BLaER1 treated with 17β-estradiol and CSF1 and Interleukin-3, amounts not matched to agents 10 nM and 100 nM (cell line): Measurements from ENCODE around the gene MCAT.
A peak's percentile ranks its signal among the peaks of the same experiment; 100 is the strongest.

Source experiments
- H3K27ac ChIP-seq, 11 experiments: shearing (Covaris generic); formaldehyde crosslinking; 2 replicates each; pipeline ENCODE4 v1.8.1; 2022
- H3K27me3 ChIP-seq, 11 experiments: shearing (Covaris generic); formaldehyde crosslinking; 2 replicates each; pipeline ENCODE4 v1.8.1; 2022
- H3K36me3 ChIP-seq, 11 experiments: shearing (Covaris generic); formaldehyde crosslinking; 2 replicates each; pipeline ENCODE4 v1.8.1; 2022
- H3K4me1 ChIP-seq, 10 experiments: shearing (Covaris generic); formaldehyde crosslinking; 2 replicates each; pipeline ENCODE4 v1.8.1; 2022
- H3K4me2 ChIP-seq, 11 experiments: shearing (Covaris generic); formaldehyde crosslinking; 2 replicates each; pipeline ENCODE4 v1.8.1; 2022
- H3K4me3 ChIP-seq, 10 experiments: shearing (Covaris generic); formaldehyde crosslinking; 2 replicates each; pipeline ENCODE4 v1.8.1; 2022
- H3K9ac ChIP-seq, 11 experiments: shearing (Covaris generic); formaldehyde crosslinking; 2 replicates each; pipeline ENCODE4 v1.8.1; 2022
- H3K9me3 ChIP-seq, 11 experiments: shearing (Covaris generic); formaldehyde crosslinking; replicated peaks in 1 of 11; 2 replicates each; pipeline ENCODE4 v1.8.1; 2022
- H4K20me1 ChIP-seq, 11 experiments: shearing (Covaris generic); formaldehyde crosslinking; 2 replicates each; pipeline ENCODE4 v1.8.1; 2022
- Cebpa-rat ChIP-seq, 11 experiments: shearing (Covaris generic); IDR thresholded peaks; 2 replicates each; pipeline ENCODE4 v1.8.1; 2022

Gene MCAT

DNA sequence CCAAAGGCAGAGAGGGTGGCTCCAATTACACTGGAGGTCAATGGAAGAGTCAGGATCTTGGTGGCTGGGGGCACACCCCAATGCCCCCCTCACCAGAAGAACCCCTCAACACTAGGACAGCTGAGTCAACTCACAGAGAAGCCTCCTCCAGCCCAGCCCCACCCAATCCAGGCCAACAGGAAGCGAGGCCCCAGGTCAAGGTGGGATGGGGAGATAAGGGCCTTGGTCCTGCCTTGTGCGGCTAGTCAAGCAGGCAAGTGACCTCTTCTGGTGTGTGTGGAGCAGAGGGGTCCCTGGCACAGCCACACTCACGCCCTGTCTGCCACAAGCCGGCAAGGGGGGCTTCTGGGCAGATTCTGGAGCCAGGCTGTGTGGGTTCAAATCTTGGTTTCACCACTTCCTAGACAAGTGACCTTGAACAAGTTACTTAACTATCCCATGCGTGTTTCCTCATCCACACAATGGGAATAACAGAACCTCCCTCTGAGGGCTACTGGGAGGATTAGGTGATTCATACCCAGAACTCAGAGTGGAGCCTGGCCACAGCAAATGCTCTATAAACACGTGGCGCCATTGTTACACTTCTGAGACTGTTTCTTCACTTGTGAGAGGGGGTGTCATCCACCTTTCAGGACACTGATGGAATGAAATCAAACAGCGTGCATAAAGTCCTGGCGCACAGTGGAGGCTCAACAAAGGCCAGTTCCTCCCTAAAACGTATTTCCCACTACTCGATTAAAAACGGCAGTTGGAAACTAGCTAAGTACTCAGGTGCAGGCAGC is 40.5 kb upstream of the MCAT start:
- Histone ChIP-seq H3K4me3 (no peak overlapping the region), H3K4me1 (peaks cover 28 to 38% (median 35%) of the 10 kb centered on the region in 10 experiments), H3K27me3 (no peaks in the 10 kb centered on the region), H3K36me3 (peaks cover 33 to 64% (median 51%) of the 10 kb centered on the region in 11 experiments), H3K4me2 (peak overlapping the region; percentile 10 to 98 (median 36); a peak in 17 of 22 replicates), H3K27ac (peak overlapping the region in 4 of 11 experiments; percentile 15 to 41 (median 24); a peak in 7 of 22 replicates), H4K20me1 (peaks cover 0 to 72% (median 58%) of the 10 kb centered on the region in 11 experiments; a peak in 18 of 22 replicates), H3K9ac (peak overlapping the region in 6 of 11 experiments; percentile 9 to 48 (median 22); a peak in 6 of 22 replicates), H3K9me3 (no peaks in the 10 kb centered on the region)
- no peak for TF ChIP-seq Cebpa-rat (IDR thresholded peaks at IDR 0.05)

GRCh38 chr22:43182726-43183125 is 39.5 kb upstream of the MCAT start:
- H3K4me1 ChIP-seq = peaks cover 28 to 35% (median 32%) of the 10 kb centered on the region in 10 experiments
- no peaks in the 10 kb centered on the region for H3K9me3 ChIP-seq
- H4K20me1 ChIP-seq = peaks cover 0 to 74% (median 58%) of the 10 kb centered on the region in 11 experiments; a peak in 18 of 22 replicates
- H3K27me3 ChIP-seq = no peaks in the 10 kb centered on the region
- H3K4me2 ChIP-seq = no peak overlapping the region
- H3K9ac ChIP-seq = 0 out of 22 replicates have a peak overlapping the region, but pooled peaks of 1 of the 11 experiments have one; percentile 1
- peaks cover 36 to 72% (median 55%) of the 10 kb centered on the region in 11 experiments for H3K36me3 ChIP-seq
- H3K4me3 ChIP-seq = no peak overlapping the region
- peak overlapping the region in 1 of 11 experiments; percentile 15; a peak in 1 of 22 replicates for H3K27ac ChIP-seq
- no peak for TF ChIP-seq Cebpa-rat (IDR thresholded peaks at IDR 0.05)

GRCh38 chr22:43182118-43182517 is 38.9 kb upstream of the MCAT start:
- H3K4me1 ChIP-seq = peaks cover 26 to 34% (median 30%) of the 10 kb centered on the region in 10 experiments
- TF ChIP-seq Cebpa-rat (IDR thresholded peaks at IDR 0.05) = no peak
- H3K9ac ChIP-seq = peak overlapping the region in 1 of 11 experiments; percentile 9; a peak in 1 of 22 replicates
- H3K4me3 ChIP-seq = no peak overlapping the region
- peaks cover 0 to 80% (median 61%) of the 10 kb centered on the region in 11 experiments; a peak in 18 of 22 replicates for H4K20me1 ChIP-seq
- no peak overlapping the region for H3K27ac ChIP-seq
- no peaks in the 10 kb centered on the region for H3K27me3 ChIP-seq
- H3K36me3 ChIP-seq = peaks cover 40 to 78% (median 61%) of the 10 kb centered on the region in 11 experiments
- H3K9me3 ChIP-seq = no peaks in the 10 kb centered on the region
- H3K4me2 ChIP-seq = no peak overlapping the region

GRCh38 chr22:43181321-43182076 is 38.3 kb upstream of the MCAT start:
- no peak for TF ChIP-seq Cebpa-rat (IDR thresholded peaks at IDR 0.05)
- no peaks in the 10 kb centered on the region for H3K27me3 ChIP-seq
- H3K4me3 ChIP-seq = no peak overlapping the region
- H3K4me1 ChIP-seq = peaks cover 26 to 34% (median 30%) of the 10 kb centered on the region in 10 experiments
- H3K36me3 ChIP-seq = peaks cover 40 to 84% (median 67%) of the 10 kb centered on the region in 11 experiments
- no peaks in the 10 kb centered on the region for H3K9me3 ChIP-seq
- H3K9ac ChIP-seq = peak overlapping the region in 2 of 11 experiments; percentile 9 to 29; a peak in 1 of 22 replicates
- no peak overlapping the region for H3K4me2 ChIP-seq
- H4K20me1 ChIP-seq = peaks cover 0 to 85% (median 61%) of the 10 kb centered on the region in 11 experiments; a peak in 18 of 22 replicates
- H3K27ac ChIP-seq = no peak overlapping the region

DNA sequence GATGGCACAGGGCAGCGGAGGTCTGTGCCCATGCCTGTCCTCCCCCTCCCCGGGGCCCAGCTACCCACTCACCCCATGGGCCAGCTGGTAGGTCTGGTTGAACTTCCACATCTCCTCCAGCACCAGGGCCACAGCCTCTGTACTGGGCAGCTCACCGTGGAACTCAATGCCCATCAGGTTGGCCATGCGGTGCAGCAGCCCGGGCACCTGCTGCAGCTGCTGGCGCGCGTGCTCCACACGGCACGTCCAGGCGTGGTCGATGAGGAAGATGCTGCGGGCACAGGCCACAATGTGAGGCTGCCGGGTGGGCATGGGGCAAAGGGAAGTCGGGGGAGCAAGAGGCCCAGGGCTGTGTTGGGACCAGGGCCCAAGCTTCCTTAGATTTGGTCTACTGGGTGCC is 37.5 kb upstream of the MCAT start:
- H3K36me3 ChIP-seq = peaks cover 47 to 92% (median 76%) of the 10 kb centered on the region in 11 experiments
- no peak for TF ChIP-seq Cebpa-rat (IDR thresholded peaks at IDR 0.05)
- peaks cover 21 to 34% (median 30%) of the 10 kb centered on the region in 10 experiments for H3K4me1 ChIP-seq
- H3K9ac ChIP-seq = no peak overlapping the region
- H4K20me1 ChIP-seq = peaks cover 0 to 80% (median 57%) of the 10 kb centered on the region in 11 experiments; a peak in 18 of 22 replicates
- H3K27ac ChIP-seq = no peak overlapping the region
- H3K27me3 ChIP-seq = no peaks in the 10 kb centered on the region
- no peak overlapping the region for H3K4me3 ChIP-seq
- no peaks in the 10 kb centered on the region for H3K9me3 ChIP-seq
- H3K4me2 ChIP-seq = no peak overlapping the region

GRCh38 chr22:43179911-43180195 is 36.7 kb upstream of the MCAT start:
- Histone ChIP-seq H3K4me2 (no peak overlapping the region), H3K9me3 (no peaks in the 10 kb centered on the region), H3K4me1 (peaks cover 16 to 27% (median 25%) of the 10 kb centered on the region in 10 experiments), H3K27me3 (no peaks in the 10 kb centered on the region), H4K20me1 (peaks cover 0 to 77% (median 52%) of the 10 kb centered on the region in 11 experiments; a peak in 17 of 22 replicates), H3K9ac (no peak overlapping the region), H3K36me3 (peaks cover 55 to 98% (median 84%) of the 10 kb centered on the region in 11 experiments), H3K27ac (no peak overlapping the region), H3K4me3 (no peak overlapping the region)
- TF ChIP-seq Cebpa-rat (IDR thresholded peaks at IDR 0.05) = no peak

GRCh38 chr22:43179146-43179910 is 36.1 kb upstream of the MCAT start:
- peaks cover 10 to 22% (median 19%) of the 10 kb centered on the region in 10 experiments for H3K4me1 ChIP-seq
- no peaks in the 10 kb centered on the region for H3K27me3 ChIP-seq
- H3K36me3 ChIP-seq = peaks cover 59 to 98% (median 89%) of the 10 kb centered on the region in 11 experiments
- no peak overlapping the region for H3K4me2 ChIP-seq
- H3K9ac ChIP-seq = no peak overlapping the region
- H3K9me3 ChIP-seq = no peaks in the 10 kb centered on the region
- peaks cover 0 to 77% (median 49%) of the 10 kb centered on the region in 11 experiments; a peak in 17 of 22 replicates for H4K20me1 ChIP-seq
- no peak for TF ChIP-seq Cebpa-rat (IDR thresholded peaks at IDR 0.05)
- H3K27ac ChIP-seq = no peak overlapping the region
- H3K4me3 ChIP-seq = no peak overlapping the region

DNA sequence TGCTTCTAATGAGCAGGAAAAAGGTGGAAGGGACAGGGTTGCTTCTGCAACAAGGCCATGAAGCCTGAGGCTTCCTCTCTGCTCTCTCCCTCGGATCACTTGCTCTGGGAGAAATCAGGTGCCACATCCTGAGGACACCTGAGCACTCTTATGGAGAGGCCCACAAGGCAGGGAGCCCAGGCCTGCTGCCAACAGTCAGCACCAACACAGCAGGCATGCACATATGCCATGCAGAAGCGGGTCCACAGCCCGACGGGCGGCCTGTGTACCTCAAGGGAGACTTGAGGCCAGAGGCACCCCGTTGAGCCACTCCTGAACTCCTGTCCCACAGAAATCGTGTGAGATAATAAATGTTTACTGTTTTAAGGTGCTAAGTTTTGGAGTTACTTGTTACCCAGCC is 34.3 kb upstream of the MCAT start:
- no peak for TF ChIP-seq Cebpa-rat (IDR thresholded peaks at IDR 0.05)
- Histone ChIP-seq H3K4me2 (no peak overlapping the region), H3K27me3 (no peaks in the 10 kb centered on the region), H3K27ac (no peak overlapping the region), H3K9ac (no peak overlapping the region), H3K36me3 (peaks cover 67 to 98% (median 95%) of the 10 kb centered on the region in 11 experiments), H3K9me3 (no peaks in the 10 kb centered on the region), H3K4me3 (no peak overlapping the region), H3K4me1 (peaks cover 0 to 10% (median 7%) of the 10 kb centered on the region in 10 experiments; a peak in 13 of 20 replicates), H4K20me1 (peaks cover 0 to 74% (median 32%) of the 10 kb centered on the region in 11 experiments; a peak in 17 of 22 replicates)
